ENCODE measurements around the gene TRAPPC10. TPM values are rescaled to one million over a fixed set of nuclear protein-coding genes. Genes with fewer than 3 reads are reported as not detected.

Gene TRAPPC10
- total RNA-seq, 4 donors from 2014 or later = 20.9 to 31.9 (median 31.2) TPM

DNA sequence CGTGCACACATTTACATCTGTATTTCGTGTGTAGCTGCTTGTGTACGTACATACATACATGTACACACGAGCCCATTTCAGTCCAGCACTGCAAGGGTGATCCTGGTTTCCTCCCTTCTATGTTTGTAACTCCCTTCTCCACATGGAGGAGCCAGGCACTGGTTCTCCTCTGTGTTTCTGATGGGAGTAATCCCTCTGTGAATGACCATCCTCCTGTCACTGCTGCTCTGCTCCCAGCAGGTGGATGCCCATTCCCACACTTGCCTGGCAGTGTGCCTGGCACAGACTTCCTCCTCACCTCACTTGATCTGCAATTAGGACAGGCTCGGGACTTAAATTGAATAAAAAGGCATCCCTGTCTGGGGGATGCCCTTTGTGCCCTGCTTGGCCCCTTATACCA, 37.1 kb downstream of the TRAPPC10 start:
- 88 to 93% methylated on average over 5 of the region's 5 CpGs for WGBS, 2 donors
- no peak for TF ChIP-seq POLR2A (IDR thresholded peaks at IDR 0.05)
- TF ChIP-seq, protein P1, sequence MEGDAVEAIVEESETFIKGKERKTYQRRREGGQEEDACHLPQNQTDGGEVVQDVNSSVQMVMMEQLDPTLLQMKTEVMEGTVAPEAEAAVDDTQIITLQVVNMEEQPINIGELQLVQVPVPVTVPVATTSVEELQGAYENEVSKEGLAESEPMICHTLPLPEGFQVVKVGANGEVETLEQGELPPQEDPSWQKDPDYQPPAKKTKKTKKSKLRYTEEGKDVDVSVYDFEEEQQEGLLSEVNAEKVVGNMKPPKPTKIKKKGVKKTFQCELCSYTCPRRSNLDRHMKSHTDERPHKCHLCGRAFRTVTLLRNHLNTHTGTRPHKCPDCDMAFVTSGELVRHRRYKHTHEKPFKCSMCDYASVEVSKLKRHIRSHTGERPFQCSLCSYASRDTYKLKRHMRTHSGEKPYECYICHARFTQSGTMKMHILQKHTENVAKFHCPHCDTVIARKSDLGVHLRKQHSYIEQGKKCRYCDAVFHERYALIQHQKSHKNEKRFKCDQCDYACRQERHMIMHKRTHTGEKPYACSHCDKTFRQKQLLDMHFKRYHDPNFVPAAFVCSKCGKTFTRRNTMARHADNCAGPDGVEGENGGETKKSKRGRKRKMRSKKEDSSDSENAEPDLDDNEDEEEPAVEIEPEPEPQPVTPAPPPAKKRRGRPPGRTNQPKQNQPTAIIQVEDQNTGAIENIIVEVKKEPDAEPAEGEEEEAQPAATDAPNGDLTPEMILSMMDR (IDR thresholded peaks at IDR 0.05) = no peak
- intact Hi-C loops (cut with DNase I; ENCODE audit: low total_unique reads) = no loop called here
- peak in 1 of 2 donors; percentile 48 for DNase-seq (ENCODE audit: low spot score in 2 of 2)
- no peak overlapping the region for H3K4me3 ChIP-seq (ENCODE audit: low read depth, poor library complexity, severe bottlenecking)

GRCh38 chr21:44049606-44050005, 37.5 kb downstream of the TRAPPC10 start:
- intact Hi-C loops (cut with DNase I; ENCODE audit: low total_unique reads) = no loop called here
- TF ChIP-seq, protein P1 (IDR thresholded peaks at IDR 0.05) = no peak
- TF ChIP-seq POLR2A (IDR thresholded peaks at IDR 0.05) = no peak
- DNase-seq (ENCODE audit: low spot score in 2 of 2) = peak in 1 of 2 donors; percentile 64
- WGBS, 2 donors = 93 to 100% methylated on average over 3 of the region's 3 CpGs
- H3K4me3 ChIP-seq (ENCODE audit: low read depth, poor library complexity, severe bottlenecking) = no peak overlapping the region

DNA sequence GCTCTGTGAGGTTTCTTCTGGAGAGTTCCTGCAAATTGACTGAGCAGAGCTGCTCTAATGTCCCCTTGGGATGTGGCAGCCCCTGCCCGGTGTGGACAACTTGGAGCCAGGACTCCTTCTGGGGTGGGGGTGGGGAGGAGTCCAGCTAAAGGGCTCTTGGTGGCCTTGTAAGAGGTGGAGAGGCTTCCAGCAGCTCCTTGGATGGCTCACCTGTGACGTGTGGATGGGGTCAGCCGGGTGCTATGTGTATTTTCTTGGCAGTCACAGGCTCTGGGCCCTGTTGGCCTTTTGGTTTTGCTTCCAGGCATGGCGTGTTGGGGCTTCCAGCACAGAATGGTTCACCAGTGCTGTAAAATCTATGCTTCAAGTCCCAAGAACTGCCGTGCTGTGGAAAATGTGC, 38.2 kb downstream of the TRAPPC10 start:
- TF ChIP-seq POLR2A (IDR thresholded peaks at IDR 0.05) = no peak
- TF ChIP-seq, protein P1 (IDR thresholded peaks at IDR 0.05) = no peak
- intact Hi-C loops (cut with DNase I; ENCODE audit: low total_unique reads) = no loop called here
- DNase-seq (ENCODE audit: low spot score in 2 of 2) = peak in 1 of 2 donors; percentile 36
- WGBS, 2 donors = 88 to 100% methylated on average over 5 of the region's 5 CpGs
- no peak overlapping the region for H3K4me3 ChIP-seq (ENCODE audit: low read depth, poor library complexity, severe bottlenecking)

DNA sequence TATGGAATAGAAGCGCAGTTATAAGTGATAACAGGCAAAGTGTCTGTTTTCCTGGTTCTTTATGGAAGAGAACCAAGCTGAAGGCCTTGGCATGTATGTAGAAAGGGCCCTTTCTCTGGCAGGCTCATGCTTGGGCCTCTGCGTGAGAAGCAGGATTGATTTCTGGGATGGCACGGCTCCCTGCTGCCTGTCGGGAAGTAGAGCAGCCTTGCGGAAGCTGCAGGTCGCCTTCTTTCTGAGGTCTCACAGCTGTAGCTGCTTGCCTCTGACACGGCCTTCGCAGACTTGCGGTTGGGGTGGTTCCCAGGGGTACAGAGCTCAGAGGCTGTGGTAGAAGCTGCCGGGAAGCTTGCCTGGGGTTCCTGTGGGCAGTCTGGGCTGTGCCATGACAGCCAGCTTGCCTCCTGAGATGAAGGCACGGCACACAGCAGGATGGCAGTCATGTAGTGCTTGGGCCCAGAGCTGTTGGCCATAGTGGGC, 39.4 kb downstream of the TRAPPC10 start:
- H3K4me3 ChIP-seq (ENCODE audit: low read depth, poor library complexity, severe bottlenecking) = no peak overlapping the region
- WGBS, 2 donors = 81 to 93% methylated on average over 11 of the region's 11 CpGs
- TF ChIP-seq, protein P1 (IDR thresholded peaks at IDR 0.05) = no peak
- no peak for TF ChIP-seq POLR2A (IDR thresholded peaks at IDR 0.05)
- DNase-seq (ENCODE audit: low spot score in 2 of 2) = no peak
- intact Hi-C loops (cut with DNase I; ENCODE audit: low total_unique reads) = no loop called here

GRCh38 chr21:44052071-44052829, 40.1 kb downstream of the TRAPPC10 start:
- peak in 1 of 2 donors; percentile 17 for DNase-seq (ENCODE audit: low spot score in 2 of 2)
- TF ChIP-seq, protein P1 (IDR thresholded peaks at IDR 0.05) = no peak
- TF ChIP-seq POLR2A (IDR thresholded peaks at IDR 0.05) = no peak
- intact Hi-C loops (cut with DNase I; ENCODE audit: low total_unique reads) = no loop called here
- H3K4me3 ChIP-seq (ENCODE audit: low read depth, poor library complexity, severe bottlenecking) = no peak overlapping the region
- 88 to 91% methylated on average over 14 of the region's 14 CpGs for WGBS, 2 donors

Data from lower leg skin (tissue), 4 donors.